ENCODE measurements around the gene ORMDL3.

GRCh38 chr17:39973496-39973895 is 46.1 kb upstream of the ORMDL3 start:
- TF ChIP-seq CTCF (IDR thresholded peaks at IDR 0.05): no peak
- TF ChIP-seq POLR2A (IDR thresholded peaks at IDR 0.05): no peak
- no peak for TF ChIP-seq EP300 (IDR thresholded peaks at IDR 0.05)
